GM18520 (cell line): ENCODE data around the gene MMP11.
A peak's percentile ranks its signal among the peaks of the same experiment; 100 is the strongest.
"Not testable (repeated sequence)": the region's sequence is repeated elsewhere in the genome, so short reads cannot be mapped to it uniquely, and the experiment has no call there.

Source experiments
- ATAC-seq: cut with Tn5 transposase; IDR thresholded peaks from one replicate; pipeline ENCODE4 v1.9.1; 2021; ENCODE audit not compliant: unreplicated experiment

MMP11 gene, protein sequence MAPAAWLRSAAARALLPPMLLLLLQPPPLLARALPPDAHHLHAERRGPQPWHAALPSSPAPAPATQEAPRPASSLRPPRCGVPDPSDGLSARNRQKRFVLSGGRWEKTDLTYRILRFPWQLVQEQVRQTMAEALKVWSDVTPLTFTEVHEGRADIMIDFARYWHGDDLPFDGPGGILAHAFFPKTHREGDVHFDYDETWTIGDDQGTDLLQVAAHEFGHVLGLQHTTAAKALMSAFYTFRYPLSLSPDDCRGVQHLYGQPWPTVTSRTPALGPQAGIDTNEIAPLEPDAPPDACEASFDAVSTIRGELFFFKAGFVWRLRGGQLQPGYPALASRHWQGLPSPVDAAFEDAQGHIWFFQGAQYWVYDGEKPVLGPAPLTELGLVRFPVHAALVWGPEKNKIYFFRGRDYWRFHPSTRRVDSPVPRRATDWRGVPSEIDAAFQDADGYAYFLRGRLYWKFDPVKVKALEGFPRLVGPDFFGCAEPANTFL

DNA sequence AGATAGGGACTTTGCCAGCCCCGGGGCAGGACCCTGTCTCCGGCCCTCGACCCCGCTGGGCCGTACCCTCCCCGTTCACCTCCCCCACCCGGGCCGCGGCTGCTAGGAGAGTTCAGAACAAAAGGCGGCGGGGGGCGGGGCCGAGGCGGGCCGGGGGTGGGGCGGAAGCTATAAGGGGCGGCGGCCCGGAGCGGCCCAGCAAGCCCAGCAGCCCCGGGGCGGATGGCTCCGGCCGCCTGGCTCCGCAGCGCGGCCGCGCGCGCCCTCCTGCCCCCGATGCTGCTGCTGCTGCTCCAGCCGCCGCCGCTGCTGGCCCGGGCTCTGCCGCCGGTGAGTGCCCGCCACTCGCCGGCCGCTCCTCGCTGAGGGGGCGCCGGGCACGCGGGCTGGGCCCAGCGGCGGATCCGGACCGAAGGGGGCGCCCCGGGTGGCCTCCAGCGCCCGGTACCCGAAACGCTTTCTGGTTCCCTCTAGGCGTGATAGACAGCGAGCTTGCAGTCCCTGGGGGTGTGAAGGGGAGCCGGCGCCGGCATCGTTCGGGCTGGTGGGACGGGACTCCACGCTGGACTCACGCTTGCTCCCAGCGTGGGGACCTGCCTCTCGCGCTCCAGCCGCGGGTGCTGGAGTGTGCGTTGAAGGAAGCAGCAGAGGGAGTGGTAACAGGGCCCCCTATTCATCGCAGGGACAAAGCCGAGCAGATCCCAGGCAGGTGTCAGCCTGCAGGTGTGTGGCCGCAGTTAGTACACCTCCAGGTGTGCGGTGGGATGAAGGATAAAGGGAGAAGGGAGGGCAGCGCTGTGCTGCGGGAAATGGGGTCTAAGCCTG lies at the start of gene MMP11:
MMP11 (plus strand) TSS at position 201 of the 825 bp plus-strand sequence; CDS start at position 223, 22 bp downstream.
- no peak for ATAC-seq

DNA sequence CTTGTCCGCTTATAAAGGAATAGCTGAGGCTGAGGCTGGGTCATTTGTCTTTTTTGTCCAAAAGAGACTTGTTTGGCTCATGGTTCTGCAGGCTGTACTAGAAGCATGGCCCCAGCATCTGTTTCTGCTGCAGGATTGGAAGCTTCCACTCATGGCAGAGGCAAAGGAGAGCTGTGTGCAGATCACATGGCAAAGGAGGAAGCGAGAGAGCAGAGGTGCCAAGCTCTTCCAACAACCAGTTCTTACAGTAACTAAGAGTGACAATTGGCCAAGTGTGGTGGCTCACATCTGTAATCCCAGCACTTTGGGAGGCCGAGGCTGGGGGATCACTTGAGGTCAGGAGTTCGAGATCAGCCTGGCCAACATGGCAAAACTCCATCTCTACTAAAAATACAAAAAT lies 44.5 kb upstream of the MMP11 start:
- ATAC-seq = not testable (repeated sequence)

DNA sequence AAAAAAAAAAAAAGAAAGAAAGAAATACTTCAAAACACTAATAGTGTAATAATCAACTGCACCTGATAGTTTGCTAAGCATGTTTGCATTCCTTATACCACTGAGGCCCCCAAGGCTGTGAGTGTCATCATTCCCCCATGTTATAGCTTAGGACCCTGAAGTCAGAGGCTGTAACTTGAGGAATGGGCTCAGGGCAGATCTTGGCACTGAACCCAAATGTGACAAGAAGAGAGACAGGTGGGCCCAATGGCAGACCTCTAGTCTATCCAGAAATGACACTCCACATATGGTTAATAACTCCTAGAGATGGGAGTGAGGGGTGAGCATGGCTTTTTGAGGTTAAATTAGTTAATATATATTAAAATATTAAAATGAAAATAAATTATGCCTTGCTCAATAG lies 35.0 kb upstream of the MMP11 start:
- ATAC-seq = no peak

DNA sequence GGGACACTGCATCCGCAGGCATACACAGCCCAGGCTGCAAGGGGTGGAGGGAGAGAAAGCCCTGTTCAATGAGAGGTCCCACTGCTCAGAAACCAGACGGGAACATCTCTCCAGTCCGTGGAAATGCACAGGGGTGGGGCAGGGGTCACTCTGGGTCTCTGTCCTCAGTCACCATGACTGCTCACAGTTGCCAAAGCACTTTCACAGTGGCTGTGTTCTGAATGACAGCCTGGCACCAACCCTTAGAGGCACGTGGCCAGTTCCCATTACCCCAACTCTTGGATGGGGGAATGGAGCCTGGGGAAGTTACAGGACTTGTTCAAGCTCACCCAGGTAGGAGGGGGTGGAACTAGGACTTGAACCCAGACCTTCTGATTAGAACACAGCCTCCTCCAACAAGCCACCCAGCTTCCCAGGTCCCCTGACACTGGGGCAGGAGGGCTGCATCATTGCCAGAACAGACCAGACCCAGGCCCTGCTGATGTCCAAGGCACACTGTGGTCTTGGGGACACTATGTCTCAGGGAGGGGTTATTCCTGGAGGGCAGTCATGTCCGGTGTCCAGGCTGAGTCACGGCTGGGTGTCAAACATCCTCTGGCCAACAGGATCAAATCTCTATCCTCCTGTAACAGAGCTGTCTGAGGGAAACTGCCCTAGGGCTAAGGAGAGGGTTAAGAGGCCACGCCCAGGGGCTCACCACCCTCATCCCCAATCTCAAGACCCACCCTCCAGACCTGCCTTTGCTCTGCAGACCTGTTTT lies 30.0 kb upstream of the MMP11 start:
- ATAC-seq = no peak

DNA sequence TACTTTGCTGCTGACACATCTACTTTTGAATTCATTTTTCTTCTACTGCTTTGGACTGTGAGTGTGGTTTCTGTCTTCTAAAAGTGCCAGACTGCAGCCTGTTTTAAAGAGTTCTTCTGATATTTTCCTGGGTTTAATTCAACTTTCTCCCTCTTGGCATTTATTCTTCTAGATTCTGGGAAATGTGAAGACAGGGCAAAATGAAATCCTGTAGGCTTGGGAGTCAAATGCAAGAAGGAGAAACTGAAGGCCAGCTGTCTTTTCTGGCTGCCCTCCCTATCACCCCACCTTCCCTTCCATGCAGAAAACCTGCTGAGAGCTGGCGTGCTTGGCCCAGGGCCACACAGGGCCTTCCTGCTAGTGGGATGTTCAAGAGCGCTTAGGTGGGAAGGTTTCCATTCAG lies 29.3 kb upstream of the MMP11 start:
- ATAC-seq = no peak

DNA sequence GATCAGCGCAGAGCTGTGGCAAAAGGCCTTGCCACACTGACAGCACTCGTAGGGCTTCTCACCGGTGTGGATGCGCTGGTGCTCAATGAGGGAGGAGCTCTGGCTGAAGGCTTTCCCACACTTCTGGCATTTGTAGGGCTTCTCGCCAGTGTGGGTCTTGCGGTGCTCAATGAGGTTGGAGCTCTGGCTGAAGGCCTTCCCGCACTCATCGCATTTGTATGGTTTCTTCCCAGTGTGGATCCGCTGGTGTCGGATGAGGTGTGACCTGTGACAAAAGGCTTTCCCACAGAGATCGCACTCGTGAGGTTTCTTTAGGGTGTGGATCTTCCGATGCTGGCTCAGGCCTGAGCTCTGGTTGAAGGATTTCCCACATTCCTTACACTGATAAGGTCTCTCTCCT lies 28.6 kb upstream of the MMP11 start:
- ATAC-seq = no peak

DNA sequence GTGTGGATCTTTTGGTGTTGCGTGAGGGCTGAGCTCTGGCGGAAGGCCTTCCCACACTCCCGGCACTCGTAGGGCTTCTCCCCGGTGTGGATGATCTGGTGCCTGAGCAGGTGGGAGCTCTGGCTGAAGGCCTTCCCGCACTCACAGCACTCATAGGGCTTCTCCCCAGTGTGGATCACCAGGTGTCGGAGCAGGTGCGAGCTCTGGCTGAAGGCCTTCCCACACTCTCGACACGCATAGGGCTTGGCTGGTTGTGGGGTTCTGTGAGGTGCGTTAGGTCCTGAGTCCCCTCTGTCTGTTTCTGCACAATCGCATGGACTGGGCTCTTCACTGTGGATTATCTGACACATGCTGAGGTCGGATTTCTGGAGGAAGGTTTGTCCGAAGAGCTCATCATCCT lies 28.2 kb upstream of the MMP11 start:
- ATAC-seq = no peak

DNA sequence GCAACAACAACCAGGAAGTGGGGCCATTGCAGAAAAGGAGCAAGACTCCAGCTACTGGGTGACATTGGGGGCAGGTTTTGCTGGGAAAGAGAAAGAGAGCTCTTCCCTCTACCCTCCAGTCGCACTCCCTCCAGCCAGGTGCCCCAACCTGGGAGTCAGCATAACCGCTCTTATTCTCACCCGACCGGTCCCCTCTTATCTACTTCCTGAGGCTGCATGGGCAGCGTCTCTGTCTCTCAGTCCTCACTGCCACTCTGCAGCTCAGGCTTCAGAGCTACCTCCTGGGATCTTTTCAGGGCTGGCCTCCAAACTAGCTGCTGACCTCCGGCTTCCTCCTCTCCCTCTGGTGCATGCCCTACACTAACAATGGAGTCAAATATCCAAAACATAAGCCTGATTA lies 26.9 kb upstream of the MMP11 start:
- ATAC-seq = no peak

DNA sequence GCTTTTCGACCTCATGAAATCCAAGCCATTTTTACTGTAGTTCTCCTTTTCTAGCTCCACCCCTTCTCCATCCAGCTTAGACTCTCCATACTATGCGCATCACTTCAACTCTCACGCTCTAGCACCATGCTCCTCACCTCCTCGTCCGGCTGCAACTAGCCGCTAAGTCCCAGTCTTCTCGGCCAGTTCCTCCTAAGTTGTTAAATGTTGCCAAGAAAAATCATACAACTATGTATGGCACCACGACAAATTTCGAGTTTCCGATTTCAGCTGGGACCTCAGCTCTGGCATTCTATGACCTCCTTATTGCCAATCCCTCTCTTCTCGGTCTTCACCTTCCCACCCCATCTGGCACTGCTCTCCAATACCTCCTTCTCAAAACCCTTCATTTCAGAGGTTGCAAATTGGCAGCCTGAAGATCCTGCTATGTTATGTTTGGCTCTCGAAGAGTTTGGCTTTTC lies 22.8 kb upstream of the MMP11 start:
- no peak for ATAC-seq

DNA sequence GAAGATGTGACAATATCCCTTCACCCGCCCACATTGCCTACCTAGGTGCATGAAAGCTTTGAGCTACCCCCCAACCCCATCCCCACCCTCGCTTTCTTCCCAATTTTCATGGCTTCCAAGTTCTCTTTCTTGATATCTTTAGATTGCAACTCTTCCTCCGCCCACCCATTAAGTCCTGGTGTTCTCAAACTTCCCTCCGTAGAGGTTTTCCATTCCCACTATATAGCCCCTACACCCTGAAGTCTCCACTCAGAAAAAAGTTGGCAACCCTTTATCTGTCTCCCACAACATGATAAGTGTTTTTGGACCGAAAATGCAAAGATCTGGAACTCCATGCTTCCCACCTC lies 22.3 kb upstream of the MMP11 start:
- no peak for ATAC-seq

DNA sequence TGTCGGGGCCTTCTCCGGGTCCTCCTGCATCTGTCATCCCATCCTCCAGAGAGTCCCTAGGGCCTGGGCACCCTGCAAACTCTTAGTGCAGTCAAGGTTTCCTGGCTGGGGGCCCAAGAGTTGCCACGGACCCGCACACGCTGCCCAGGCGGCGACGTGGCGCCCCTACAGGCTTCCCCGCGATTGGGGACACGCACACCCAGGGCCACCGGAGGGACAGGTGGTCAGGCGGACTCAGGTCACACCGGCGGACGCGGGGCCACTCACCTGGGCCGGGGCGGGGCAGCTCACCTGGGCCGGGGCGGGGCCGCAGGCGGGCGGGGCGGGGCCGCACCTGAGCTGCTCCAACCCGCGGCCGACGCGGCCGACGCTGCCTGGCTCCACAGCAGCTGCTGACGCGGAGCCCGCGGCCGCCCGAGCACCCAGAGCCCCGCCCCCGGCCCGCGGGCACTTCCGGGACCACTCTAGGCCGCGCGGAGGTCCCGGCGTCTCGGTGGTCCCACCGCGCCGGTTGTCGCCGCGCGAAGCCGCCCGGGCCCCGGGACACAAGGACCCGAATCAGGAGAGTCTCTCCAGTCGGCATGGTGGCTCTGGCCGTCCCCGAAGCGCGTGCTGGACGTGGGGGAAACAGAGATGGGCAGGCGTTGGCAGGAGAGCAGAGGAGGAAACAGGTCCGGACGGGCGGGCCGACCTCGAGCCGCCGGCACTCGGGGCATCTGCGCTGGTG lies 21.8 kb upstream of the MMP11 start, which contains the start of gene ZNF70:
ZNF70 (minus strand) TSS at position 399 of the 727 bp plus-strand sequence. CDS start 5,972 bp downstream, outside the sequence.
- peak; percentile 90 for ATAC-seq

DNA sequence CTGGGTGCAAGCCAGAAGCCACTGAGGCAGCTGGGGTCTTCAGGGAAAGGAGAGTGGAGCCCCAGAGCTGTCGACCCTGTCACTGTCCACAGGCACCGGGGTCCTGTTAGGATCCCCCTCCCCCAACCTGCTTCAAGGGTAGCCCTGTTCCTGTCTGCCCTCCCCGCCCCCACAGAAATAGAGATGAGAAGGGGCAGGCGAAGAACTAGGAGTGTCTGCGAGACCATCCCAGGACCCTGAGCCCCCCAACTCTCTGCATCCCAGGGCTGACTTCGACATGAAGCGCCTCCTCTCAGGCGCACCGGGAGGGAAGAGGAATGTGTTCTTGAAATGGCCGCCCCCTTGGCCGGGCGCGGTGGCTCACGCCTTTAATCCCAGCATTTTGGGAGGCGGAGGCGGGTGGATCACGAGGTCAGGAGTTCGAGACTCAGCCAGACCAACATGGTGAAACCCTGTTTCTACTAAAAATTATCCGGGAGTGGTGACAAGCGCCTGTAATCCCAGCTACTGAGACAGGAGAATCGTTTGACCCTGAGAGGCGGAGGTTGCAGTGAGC lies 21.1 kb upstream of the MMP11 start:
- peak; percentile 11 for ATAC-seq

DNA sequence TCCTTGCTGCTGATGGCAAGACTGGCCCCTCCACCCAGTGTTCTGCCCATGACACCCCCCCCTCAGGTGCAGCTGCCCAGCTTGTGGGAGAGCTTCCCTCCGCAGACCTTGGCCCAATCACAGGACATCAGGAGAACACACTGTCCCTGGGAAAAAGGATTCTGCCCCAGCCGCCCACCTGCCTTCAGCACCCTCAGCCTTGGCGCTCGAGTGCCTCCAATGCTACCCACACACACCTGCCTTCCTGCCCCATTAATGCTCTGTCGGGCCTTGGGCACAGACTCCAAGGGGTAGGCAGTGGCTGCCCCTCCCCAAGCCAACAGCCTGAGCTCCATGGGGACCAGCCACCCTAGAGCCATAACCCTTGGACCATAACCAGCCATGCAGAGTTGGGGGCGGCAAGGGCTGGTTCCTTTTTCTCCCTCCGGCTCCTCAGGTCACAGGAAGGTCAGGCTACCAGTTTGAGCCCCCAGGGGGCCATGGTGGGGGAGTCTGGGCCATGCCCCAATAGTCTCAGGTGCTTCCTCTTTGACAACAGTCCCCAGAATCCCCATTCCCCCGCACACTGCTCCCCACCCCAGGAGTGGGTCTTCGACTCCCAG lies 20.5 kb upstream of the MMP11 start:
- ATAC-seq = no peak

DNA sequence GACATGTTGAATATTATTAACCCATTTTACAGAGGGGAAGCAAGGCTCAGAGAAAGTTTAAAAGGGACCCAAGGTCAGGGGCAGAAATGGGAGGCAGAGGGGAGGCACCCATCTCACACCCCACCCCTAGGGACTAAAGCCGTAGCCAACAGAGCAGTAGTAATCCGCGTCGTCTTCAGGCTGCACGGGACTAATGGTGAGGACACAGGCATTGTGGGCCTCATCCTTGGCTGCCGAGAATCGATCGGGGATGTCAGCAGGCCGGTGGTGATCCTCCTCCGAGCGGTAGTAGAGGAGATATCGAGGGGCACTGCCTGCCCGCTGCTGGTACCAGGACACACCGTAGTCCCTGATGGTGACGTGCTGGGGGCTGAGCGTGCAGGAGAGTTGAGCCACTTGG lies 19.9 kb upstream of the MMP11 start:
- ATAC-seq = no peak

DNA sequence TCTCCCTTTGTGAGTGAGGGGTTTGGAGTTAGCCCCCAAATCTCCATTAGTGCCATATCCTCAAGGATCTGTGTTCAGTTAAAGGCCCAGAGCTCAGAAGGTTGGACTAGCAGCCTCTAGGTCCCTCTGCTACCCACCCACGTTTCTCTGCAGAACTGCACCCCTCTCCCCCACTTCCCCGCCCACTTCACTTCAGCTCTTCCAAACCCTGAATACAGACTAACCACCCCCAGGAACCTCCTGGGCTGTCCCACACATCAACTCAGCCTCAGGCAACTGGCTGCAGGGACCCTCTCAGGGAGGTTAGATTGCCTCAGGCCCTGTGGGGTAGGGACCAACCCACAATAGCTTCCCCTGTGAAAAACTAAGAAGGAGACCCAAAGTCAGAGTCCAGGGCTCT lies 19.3 kb upstream of the MMP11 start:
- no peak for ATAC-seq

DNA sequence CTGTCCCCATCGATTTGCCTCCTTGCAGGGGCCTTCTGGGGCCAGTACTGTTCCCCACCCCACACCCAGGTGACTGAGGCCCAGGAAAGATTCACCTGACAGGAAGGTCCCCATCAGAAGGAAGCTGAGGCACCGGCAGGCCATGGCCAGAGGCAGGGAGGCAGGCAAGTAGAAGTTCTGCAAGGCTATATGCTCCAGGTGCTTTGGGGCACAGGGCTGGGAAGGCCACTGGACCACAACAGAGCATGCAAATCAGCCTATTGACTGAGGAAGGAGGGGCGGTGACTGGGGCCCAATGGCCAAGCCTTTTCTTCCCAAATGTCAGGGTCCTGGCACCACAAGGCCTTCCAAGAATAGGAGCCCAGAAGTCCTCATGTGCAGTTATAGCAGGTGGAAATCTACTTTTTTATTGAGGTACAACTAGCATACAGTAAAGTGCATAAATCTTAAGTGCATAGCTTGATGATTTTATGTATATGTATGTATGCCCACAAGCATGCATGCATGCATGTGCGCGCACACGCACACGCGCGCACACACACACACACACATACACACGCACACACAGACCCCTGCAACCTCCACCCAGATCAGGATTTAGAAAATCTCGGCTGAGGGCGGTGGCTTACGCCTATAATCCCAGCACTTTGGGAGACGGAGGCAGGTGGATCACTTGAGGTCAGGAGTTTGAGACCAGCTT lies 18.3 kb upstream of the MMP11 start, which contains the start of gene VPREB3:
VPREB3 (minus strand) TSS at position 206 of the 700 bp plus-strand sequence; CDS start at position 144, 62 bp downstream.
- ATAC-seq = no peak

DNA sequence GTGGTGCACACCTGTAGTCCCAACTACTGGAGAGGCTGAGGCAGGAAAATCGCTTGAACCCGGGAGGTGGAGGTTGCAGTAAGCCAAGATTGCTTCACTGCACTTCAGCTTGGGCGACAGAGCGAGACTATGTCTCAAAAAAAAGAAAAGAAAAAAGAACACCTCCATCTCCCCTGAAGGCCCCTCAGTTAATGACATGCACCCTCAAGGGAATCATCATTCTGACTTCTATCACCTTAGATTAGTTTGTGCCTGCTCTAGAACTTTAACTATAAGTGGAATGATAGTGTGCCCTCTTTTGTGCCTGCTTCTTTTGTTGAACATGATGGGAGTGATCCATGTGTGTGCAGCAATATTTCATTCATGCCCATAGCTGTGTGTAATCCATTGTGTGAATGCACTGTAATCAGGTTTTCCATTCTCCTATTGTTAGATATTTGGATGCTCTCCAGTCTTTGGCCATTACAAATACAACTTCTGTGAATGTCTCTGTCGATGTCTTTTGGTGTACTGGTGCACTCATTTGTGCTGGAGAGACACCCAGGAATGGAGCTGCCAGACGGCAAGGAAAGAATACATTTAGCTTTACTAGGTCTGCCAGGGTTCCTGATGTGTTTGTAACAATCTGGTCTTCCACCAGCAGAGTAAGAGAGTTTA lies 17.5 kb upstream of the MMP11 start:
- ATAC-seq = no peak

DNA sequence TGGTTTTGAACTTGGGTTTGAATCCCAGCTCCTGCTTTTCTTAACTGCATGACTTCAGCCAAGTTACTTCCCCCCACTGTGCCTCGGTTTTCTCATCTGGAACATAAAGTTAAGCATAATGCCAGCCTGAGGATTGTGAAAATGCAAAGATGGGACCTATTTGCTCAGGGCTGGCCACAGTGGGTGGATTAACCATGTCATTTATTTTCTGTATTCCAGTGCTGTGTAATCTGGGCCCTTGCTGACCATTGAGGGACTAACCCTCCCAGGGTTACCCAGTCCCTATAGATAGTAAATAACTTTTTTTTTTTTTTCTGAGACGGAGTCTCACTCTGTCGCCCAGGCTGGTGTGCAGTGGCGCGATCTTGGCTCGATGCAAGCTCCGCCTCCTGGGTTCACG lies 16.9 kb upstream of the MMP11 start:
- no peak for ATAC-seq

DNA sequence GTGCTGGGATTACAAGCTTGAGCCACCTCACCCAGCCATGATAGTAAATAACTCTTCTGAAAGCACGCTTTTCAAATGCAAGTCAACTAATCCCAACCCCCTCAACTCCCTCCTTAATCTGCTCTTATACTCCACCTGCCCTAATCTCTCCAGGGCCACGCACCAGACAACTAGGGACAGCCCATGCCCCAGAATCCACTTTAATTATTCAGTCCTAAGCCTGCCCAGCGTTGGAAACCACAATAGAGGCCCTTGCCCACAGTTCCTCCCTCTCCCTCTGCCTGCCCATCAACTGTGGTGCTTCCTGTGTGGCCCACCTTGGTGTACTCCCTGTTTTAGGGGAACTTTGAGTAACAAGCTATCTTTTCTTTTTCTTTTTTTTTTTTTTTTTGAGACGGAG lies 15.8 kb upstream of the MMP11 start:
- no peak for ATAC-seq
